ENCODE measurements around the gene PHC1.
"Not testable (repeated sequence)": the region's sequence is repeated elsewhere in the genome, so short reads cannot be mapped to it uniquely, and the experiment has no call there.

Gene PHC1

DNA sequence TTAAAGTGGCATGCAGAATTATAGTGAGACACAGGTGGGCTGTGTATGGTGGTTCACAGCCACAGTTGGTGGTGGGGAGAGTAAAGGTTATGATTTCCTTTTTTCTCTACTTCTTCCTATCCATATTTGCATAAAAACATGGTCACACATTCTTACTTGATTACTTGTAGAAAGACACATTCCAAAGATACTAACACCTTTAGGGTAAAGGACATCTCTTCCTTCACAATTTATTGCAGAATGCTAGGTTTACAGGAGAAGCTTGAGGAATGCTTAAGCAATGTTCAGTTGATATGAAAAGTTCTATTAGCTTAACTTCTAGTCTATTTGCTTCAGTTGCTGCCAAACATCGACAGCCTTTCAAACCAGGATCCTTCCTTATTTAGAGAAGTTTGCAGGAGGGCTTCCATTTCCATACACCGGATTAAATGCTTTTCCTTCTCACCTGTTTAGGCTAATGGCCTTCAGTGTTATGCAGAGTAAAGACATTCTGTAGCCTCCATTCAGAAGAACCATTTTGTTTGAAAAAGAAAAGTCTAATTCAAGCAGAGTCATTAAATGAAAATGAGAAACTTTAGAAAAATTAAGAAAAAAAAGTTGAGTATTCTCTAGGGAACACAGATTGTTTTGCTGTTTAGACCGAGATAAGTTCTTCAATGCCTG lies 2.6 kb upstream of the PHC1 start:
- DNase-seq, result no peak

DNA sequence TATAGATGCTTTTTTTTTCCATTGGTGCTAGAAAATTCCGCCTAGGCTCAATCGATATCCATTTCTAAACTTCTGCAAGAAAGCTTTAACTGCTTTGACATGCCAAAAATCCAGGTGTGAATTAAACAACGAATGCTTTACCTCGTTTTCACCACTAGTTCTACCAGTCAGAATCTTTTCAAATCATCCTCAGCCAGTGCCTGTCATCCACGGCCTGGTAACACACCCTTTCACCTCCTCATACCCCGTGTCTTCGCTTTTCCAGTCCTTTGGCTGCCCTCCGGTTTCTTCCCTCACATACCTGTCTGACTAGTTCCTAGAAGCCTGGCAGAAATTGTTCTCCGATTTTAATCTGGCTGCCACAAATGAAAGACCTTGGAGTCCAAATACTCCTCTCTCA lies 1.4 kb upstream of the PHC1 start:
- peak in 1 of 2 donors; percentile 9 for DNase-seq

DNA sequence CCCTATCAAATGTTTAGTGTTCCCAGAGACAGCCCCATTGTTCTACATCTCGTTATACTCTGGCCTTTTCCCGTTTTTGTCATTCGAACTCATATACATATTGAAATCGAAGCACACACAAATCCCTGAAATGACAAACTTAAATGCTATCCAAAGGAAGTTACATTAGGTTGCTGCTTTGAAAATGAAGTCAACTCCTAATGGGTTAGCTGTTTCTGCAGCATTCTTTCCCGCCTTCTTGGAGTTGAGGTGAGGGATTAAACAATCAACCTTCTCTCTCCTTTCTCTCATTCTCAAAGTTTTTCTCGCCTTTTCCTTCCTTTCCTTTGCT lies 642 bp upstream of the PHC1 start:
- no peak for DNase-seq

DNA sequence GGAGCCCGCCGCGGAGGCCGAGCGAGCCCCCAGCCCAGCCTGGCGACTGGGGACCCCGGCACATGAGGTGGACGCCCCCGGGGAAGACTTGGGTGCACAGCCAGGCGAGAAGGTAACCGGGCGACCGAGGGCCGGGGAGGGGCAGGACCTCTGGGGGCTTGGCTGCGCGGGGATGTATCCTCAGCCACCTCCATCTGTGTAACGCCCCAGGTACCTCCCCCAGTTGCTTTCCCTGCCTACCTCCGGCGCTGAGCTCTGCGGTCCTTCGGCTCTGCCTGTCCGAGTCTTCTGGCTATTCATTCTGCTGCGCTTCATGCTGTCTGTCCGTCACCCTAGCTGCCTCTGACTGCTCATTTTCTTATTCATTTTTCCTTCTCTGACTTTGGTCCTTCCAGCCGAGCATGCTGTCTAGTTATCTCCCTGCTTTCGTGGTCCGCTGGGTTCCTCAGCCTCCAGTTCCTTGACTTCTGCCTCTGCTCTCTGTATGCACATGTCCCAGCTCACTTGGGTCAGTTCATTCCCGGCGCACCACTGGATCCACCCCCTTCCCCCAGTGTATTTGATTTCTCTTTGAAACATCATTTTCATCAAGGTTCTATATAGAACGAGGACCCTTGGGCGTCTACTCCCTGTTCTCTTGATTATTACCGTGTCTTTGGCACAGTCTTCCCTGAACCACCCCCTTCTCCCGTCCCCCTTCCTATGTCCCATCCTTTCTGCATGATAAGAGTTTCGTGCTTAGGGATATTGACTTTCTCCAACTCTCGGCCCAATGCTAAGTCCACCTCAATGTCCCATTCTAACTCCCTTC lies 612 bp downstream of the PHC1 start:
- peak; percentile 52 to 58 for DNase-seq

DNA sequence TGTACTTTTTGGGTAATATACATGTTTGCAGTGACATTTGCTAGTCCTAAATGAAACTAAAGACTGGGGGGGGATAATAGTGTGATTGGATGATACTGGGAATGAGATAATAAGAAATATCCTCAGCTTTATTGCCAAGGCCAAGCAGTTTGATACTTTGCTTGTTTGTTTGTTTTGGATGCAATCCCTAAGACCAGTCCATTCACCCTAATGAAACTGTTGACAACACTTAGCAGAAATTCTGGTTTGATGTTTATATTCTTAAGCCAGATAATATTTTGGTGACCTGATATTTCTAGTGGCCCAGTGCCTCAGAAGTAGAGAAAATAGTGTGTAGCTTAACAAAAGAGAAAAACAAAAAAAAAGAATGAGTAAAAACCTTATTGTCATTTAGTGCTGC lies 1.8 kb downstream of the PHC1 start:
- DNase-seq, result no peak

DNA sequence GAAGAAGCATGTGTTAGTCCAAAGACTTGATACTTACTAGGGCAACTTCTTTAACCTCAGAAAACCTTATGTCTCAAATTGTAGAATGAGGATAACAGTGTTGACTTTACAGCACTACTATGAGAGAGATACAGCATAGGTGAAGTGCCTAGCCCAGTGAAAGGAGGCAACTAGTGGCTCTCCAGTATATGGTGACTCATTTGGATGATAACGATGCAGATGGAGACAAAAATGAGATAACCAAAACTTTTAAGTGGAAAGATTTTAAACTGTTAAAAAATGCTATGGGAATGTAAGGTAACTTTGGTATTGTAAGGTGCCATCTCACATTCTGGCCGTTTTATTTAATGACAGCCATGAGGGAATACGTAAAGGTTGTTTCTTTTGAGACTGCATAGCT lies 2.7 kb downstream of the PHC1 start:
- no peak for DNase-seq

DNA sequence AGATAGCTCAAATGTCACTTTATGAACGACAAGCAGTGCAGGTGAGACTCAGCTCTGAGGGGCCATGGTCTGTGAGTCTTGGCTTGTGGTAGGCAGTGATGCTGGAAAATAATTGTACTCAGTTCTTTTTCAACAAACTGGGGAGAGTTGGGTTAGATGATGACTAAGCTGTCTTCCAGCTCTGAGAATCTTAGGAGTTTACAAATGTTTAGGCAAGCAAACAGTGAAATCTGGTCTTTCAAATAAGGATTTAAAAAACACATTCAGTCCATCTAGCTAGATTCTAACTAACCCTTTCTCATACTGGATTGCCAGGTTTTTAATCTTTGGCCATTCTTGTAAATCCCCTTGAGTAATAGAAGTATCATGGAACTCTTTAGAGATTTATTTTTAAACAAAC lies 3.4 kb downstream of the PHC1 start:
- no peak for DNase-seq

DNA sequence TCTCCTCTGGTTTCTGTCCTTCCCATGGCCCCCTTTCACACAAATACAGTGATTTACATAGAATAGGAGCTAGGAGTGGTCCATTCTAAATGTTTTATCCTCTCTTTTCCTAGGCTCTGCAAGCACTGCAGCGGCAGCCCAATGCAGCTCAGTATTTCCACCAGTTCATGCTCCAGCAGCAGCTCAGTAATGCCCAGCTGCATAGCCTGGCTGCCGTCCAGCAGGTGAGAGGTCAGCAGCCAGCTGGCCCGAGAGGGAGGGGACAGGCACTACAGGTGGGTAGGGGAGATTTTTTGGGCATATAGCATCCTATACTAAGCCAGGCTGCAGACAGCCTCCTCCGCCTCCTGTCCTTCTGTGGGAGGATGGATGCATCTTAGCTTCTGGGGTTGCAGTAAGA lies 5.3 kb downstream of the PHC1 start:
- DNase-seq, result not testable (repeated sequence)

DNA sequence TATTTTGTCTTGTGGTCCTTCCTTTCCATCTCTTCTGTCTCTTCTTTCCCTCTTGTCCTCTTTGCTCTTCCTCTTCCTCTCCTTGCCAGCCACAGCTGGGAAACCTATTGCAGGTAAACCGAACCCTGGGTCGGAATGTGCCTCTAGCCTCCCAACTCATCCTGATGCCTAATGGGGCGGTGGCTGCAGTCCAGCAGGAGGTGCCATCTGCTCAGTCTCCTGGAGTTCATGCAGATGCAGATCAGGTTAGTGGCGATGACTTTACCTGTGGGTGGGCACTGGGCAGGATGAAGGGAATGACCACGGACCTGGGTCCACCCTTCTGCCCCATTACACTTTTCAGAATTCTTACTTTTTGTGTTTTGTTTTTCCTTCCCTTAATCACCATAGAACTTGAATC lies 8.2 kb downstream of the PHC1 start:
- no peak for DNase-seq

DNA sequence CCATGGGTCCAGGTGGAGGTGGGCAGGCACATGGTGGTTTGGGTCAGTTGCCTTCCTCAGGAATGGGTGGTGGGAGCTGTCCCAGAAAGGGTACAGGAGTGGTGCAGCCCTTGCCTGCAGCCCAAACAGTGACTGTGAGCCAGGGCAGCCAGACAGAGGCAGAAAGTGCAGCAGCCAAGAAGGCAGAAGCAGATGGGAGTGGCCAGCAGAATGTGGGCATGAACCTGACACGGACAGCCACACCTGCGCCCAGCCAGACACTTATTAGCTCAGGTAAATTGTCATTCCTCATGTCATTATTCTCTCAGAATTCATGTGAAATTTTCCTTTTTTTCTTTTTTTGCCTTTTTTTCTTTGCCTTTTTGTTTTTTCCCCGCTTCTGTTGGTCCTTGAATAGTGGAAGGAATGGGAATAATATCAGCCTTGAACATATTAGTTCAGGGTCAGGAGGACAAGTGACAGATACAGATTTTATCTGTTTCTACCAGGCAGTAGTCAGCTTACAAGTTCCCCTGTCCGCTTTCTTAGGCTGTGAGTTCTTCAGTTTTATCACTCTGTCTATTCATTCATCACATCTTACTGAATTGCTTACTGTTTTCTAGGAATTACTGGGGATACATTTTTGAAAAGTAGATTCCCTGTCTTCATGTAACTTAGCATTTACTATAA lies 16.5 kb downstream of the PHC1 start:
- DNase-seq, result not testable (repeated sequence)

DNA sequence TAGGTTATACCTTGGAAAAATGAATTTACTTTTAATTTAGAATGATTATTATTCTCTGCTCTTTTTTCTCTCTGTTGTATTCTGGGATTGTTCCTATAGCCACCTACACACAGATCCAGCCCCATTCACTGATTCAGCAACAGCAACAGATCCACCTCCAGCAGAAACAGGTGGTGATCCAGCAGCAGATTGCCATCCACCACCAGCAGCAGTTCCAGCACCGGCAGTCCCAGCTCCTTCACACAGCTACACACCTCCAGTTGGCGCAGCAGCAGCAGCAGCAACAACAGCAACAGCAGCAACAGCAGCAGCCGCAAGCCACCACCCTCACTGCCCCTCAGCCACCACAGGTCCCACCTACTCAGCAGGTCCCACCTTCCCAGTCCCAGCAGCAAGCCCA lies 18.2 kb downstream of the PHC1 start:
- DNase-seq, result not testable (repeated sequence)

DNA sequence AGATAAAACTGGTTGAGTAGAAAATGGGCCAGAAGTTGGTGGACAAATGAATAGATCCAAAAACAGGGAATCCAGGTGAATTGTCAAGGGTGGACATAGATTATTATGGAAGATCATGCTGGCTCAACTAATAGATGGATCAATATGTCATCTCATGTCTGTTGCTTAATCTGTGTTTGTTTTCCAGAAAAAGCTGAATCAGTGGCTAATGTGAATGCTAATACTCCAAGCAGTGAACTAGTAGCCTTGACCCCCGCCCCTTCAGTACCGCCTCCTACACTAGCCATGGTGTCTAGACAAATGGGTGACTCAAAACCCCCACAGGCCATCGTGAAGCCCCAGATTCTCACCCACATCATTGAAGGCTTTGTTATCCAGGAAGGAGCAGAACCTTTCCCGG lies 19.8 kb downstream of the PHC1 start:
- DNase-seq, result not testable (repeated sequence)

DNA sequence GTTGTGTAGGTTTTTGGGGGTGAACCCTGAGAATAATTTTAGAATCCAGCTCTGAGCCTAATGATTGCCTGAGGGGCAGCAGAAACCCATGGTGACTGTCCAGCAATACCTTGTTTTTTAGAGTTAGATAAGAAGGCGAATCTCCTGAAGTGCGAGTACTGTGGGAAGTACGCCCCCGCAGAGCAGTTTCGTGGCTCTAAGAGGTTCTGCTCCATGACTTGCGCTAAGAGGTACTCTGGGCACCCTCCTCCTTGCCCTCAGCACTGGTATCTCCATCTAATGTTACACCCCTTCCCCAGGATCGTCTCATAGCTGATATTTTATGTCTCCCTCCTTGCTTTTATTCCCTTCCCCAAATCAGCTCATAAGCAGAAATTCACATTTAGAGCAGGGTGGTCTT lies 22.4 kb downstream of the PHC1 start:
- DNase-seq, result no peak

DNA sequence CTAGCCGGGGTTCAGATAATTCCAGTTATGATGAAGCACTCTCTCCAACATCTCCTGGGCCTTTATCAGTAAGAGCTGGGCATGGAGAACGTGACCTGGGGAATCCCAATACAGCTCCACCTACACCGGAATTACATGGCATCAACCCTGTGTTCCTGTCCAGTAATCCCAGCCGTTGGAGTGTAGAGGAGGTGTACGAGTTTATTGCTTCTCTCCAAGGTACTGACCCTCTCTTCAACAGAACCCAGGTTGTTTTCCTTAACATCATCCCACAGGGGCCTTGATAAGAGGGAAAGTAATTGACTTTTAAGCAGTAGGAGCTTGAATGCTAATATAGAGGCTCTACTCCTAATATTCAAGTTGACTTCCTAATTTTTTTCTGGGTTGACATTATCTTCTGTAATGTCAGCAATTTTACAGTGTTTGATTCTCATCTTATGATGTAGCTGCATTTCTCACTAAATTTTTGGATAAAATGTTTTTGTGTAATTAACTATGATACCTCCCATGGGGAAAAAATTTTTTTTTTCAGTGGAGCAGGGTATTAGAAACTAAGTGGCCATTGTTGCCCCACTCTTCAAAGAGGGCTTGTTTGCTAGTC lies 23.6 kb downstream of the PHC1 start:
- DNase-seq, result not testable (repeated sequence)

DNA sequence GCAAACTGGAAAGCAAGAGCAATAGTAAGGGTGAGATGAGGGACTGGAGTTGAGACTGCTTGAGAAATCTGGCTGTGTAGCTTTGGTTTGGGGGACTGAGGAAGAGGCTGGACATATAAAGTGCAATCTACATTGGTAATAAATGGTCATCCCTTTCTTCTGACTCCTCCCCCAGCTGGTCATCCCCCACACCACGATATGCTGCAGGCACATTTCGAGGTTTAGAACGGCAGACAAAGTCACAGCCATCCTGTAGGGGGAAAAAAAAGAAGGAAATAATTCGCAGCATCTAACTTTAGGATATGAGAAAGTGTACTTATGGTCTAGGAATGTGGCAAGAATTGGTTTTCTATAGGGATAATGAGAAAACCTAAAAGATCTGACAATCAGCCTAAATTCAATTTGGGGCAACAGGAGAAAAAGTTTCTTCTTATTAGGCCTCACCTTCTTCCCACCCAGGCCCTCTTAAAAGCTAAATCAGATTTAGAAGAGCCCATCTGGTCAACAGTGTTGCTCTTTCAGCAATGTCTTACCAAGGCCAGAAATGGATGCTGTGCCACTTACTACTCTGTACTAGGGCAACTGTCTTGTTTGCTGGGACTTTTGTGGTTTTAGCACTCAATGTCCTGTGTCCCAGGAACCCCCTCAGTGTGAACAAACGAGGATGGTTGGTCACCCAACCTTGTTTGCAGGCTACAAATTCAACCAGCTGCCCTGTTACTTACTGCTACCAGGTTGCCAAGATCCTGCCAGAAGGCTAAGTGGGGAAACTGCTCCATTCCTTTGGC lies 27.6 kb downstream of the PHC1 start:
- DNase-seq, result no peak

DNA sequence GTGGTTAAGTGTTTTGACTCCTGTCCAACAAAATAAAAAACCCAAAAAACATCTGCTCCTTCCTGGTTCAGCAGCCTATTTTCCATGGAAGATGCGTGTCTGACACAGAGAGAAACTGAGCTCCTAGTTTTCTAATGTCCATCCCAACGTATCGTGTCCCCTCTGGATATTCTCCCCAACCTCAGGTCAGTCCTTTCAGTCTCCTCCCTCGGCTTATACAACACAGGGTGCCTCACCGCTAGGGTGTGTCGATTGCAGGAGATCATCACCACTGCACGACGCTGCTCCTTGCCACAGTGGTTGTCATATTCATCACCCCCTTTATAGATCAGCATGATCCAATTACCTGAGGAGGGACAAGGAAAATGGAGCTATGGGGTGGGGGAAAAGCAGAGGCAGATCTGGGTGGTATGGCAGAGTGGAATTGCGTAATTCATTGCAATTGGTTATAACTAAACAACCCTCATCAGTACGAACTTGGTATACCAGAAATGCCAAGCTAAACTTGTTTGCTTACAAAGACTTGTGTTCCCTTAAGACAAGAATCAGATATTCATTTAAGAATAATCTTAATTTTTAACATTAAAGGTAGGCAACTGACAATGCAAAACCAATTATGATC lies 29.4 kb downstream of the PHC1 start:
- no peak for DNase-seq

DNA sequence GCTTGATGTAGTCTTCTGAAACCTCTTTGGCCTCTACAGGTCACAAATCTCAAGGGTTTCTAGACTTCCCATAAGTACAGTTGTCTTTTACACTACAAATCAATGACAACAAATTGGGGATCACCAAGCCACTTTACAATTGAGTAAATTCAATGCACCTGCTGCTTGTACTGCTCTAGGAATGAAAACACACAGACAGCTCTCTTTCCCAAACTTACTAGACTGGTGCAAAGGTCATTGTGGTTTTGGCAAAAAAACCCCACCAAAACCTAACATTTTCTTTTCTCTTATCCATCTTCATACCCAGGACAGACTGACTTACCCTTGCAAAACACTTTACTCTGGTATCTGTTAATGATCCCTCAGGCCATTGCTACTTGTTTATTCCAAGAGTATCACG lies 32.4 kb downstream of the PHC1 start:
- DNase-seq, result no peak

DNA sequence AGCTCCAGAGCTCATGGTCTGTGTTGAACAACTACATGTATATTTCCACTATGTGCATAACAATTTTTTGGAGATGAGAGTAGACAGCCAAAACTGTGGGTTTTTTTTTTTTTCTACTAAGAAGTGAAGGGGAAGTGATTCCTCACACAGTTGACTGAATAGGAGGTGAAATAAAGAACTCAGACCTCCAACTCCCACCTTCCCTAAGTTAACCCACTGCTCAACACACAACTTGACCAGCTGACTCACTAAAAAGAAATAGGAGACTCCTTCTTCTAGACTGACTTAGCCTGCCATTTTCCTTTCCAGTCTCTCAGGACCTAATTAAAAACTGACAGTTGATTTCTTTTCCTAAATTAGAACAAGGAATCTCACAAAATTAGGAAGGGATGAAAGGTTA lies 33.4 kb downstream of the PHC1 start:
- no peak for DNase-seq

DNA sequence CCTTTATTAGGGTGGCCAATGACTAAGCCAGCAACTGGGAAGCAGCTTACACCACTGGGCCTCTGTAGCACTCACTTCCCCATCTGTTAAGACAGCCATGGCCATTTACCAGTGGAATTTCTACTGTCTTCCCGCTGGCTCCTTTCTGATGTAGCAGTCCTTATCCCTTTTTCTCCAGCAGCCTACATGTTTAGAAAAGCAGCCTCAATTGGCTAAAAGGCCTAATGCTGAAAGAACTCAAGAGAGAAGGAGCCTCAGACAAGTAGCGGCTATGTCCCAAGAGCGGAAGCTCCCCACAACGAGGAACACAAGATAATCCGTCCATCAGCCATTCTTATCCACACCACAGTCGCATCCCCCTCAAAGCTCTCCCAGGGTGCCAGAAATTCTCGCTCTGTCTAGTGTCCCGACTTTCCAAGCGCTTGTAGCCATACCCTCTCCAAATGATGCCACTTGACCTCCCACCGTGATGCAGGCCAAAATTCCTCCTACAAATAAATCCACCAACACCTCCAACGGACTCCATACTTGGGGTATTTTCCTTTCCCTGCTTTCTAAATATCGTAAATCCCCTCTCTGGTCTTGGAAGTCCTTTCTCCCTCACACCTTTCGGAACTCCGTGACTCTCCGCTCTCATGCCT lies 34.5 kb downstream of the PHC1 start:
- no peak for DNase-seq

DNA sequence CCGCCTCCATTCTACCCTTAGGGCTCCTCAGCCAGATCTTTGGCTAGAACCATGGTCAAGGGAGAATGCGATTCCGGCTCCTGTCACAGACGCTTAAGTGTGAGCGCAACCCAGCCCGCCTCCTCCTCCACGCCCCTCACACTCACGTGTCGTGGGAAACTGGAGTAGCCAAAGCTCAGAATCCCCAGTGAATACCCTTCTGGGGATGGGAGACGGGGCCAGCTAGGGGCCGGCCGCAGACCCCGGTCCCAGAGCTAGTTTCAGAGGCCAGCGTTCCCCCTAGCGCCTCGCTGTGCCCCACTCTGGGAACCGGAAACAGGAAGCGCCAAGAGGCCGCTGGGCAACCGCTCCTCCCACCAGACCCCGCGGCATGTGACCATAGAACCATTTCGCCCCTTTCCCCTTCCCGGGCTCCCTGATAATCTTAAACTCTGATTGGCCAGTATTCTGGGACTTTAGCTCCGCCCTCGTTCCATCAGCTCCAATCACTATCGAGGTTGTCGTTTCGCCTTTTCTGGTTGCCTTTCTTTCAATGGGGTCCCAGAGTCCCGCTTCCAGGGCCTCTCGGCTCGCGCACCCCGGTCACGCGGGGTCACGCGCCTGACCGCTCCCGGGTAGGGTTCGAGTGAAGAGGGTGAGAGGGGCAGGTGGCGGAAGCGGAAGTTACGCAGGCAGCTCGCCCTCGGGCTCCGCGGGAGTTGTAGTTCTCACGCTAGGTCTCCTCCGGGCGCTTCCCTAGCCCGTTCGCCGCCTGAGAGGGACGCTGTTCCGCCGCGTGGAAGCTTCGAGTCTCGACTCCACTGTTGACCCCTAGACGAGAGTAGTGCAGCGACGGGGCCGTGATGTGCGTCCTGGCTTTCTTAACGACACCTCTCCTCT lies 35.3 kb downstream of the PHC1 start, which contains the start of gene M6PR:
Gene M6PR, minus strand, starts transcription at position 304 of the 879 bp plus-strand sequence. CDS start 3,241 bp downstream, outside the sequence.
- peak; percentile 85 to 90 for DNase-seq

DNA sequence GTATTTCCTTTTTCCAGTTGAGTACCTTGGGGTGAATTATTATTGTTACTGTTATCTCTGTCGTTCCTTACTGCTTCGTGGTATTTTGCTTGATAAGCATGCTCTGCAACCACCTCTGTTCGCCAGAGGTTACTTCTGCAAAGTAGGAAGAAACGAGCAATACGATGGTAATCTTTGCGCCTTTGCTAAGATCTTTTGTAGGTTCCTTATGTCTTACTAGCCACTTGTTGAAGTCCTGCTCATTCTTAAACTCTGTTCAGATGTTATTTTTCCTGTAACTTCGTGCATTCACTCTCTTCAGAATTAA lies 35.9 kb downstream of the PHC1 start:
- DNase-seq, result no peak

Measured in activated CD4-positive, alpha-beta T cell treated with anti-CD3 and anti-CD28 coated beads for 4 hours (primary cell).